Measurements from ENCODE around the gene RBM14. TPM values are rescaled to one million over a fixed set of nuclear protein-coding genes. Genes with fewer than 3 reads are reported as not detected.

Gene RBM14
- polyA plus RNA-seq, 3 donors = 21.9 to 46.7 (median 42.6) TPM

DNA sequence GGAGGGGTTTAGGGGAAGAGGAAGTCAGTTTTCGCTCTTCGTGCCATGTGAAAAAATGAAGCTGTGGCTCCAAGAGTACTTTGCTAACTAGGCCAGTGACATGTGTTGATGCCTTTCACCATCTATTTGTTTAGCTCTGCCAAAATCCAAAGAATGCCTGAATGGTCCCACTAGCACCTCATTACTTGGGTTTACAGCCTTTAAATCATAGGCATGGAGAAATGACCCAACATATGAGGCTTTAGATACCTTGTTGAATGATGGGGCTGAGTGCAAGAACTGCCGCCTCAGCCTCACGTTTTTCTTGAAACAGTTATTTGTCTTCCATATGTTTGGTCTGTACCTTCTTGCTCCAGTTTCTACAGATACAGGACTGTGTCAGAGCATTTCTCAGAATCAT lies 30.4 kb downstream of the RBM14 start:
- no peak overlapping the region for H3K4me3 Mint-ChIP-seq
- H3K9me3 Mint-ChIP-seq = no peaks in the 10 kb centered on the region

DNA sequence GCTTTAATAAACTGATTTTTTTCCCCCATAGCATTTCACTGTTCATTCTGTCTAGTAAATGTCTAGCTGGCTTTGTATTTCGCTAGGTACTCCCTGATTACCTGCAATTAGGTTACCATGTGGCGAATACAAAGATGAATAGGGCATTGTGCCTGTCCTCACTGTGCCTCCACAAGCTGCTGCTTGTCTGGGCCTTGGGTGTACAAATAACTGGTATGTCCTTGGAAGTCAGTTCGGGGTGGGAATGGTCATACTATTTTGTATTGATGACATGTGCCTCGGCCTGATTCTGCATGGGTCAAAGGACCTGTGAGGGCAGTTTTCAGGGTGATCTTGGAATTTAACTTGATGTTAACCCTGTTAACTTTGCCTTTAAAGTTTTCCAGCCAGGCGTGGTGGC lies 33.5 kb downstream of the RBM14 start:
- H3K79me2 ChIP-seq (ENCODE audit: insufficient read depth, low read length) = peaks cover 90% of the 10 kb centered on the region

More for the DNA sequence above, 30.4 kb downstream of the RBM14 start:
- peaks cover 99% of the 10 kb centered on the region for H4K20me1 ChIP-seq (ENCODE audit: insufficient read depth, low read length)
- Mint-ChIP-seq H3K36me3 (peaks cover 76 to 95% of the 10 kb centered on the region in 2 donors), H3K27me3 (ENCODE audit: low read depth in 3 of 3) (no peaks in the 10 kb centered on the region), H3K27ac (peak overlapping the region in 1 of 7 donors; percentile 19), H3K4me1 (peaks cover 35% of the 10 kb centered on the region)
- TF ChIP-seq, protein P1, sequence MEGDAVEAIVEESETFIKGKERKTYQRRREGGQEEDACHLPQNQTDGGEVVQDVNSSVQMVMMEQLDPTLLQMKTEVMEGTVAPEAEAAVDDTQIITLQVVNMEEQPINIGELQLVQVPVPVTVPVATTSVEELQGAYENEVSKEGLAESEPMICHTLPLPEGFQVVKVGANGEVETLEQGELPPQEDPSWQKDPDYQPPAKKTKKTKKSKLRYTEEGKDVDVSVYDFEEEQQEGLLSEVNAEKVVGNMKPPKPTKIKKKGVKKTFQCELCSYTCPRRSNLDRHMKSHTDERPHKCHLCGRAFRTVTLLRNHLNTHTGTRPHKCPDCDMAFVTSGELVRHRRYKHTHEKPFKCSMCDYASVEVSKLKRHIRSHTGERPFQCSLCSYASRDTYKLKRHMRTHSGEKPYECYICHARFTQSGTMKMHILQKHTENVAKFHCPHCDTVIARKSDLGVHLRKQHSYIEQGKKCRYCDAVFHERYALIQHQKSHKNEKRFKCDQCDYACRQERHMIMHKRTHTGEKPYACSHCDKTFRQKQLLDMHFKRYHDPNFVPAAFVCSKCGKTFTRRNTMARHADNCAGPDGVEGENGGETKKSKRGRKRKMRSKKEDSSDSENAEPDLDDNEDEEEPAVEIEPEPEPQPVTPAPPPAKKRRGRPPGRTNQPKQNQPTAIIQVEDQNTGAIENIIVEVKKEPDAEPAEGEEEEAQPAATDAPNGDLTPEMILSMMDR (IDR thresholded peaks at IDR 0.05) = no peak
- no CpG with 5 or more reads among the region's 4 CpGs for WGBS (ENCODE audit: insufficient coverage)
- intact Hi-C loops (cut with micrococcal nuclease) = no loop called here
- H2AFZ ChIP-seq (ENCODE audit: insufficient read depth, low read depth, low read length, poor library complexity, severe bottlenecking) = no peak overlapping the region
- H3K36me3 ChIP-seq (replicated peaks in 1 of 2; ENCODE audit: control insufficient read depth in 1 of 2, insufficient read depth in 2 of 2, low read length in 2 of 2) = peaks cover 71 to 99% of the 10 kb centered on the region in 2 donors
- DNase-seq = no peak
- H3K9me3 ChIP-seq (replicated peaks in 1 of 2; ENCODE audit: control insufficient read depth in 1 of 2, insufficient read depth in 1 of 2, low read length in 2 of 2) = no peaks in the 10 kb centered on the region
- H3K79me2 ChIP-seq (ENCODE audit: insufficient read depth, low read length) = peaks cover 98% of the 10 kb centered on the region
- H3K27ac ChIP-seq (ENCODE audit: low read depth in 1 of 2, low read length in 2 of 2) = peak overlapping the region in 1 of 2 donors; percentile 42
- no peak overlapping the region for H3K9ac ChIP-seq (ENCODE audit: insufficient read depth, low read length, poor library complexity, severe bottlenecking)
- no peaks in the 10 kb centered on the region for H3K27me3 ChIP-seq (ENCODE audit: control insufficient read depth in 2 of 2, insufficient read depth in 2 of 2, low read length in 2 of 2)
- H3K4me3 ChIP-seq (replicated peaks in 1 of 3; ENCODE audit: low read depth in 2 of 3, low read length in 3 of 3) = no peak overlapping the region
- H3K4me1 ChIP-seq (ENCODE audit: control insufficient read depth in 1 of 2, insufficient read depth in 2 of 2, low read length in 2 of 2) = peaks cover 4 to 6% of the 10 kb centered on the region in 2 donors
- H3K4me2 ChIP-seq (replicated peaks; ENCODE audit: extremely low read depth, low read length, poor library complexity, severe bottlenecking) = no peak overlapping the region

More for the DNA sequence above, 33.5 kb downstream of the RBM14 start:
- no peak overlapping the region for H3K4me3 Mint-ChIP-seq
- H2AFZ ChIP-seq (ENCODE audit: insufficient read depth, low read depth, low read length, poor library complexity, severe bottlenecking) = no peak overlapping the region
- H3K27ac Mint-ChIP-seq = peak overlapping the region in 4 of 7 donors; percentile 35 to 48 (median 38)
- peaks cover 91% of the 10 kb centered on the region for H4K20me1 ChIP-seq (ENCODE audit: insufficient read depth, low read length)
- 100% methylated on average over 5 of the region's 5 CpGs for WGBS (ENCODE audit: insufficient coverage)
- TF ChIP-seq, protein P1 (IDR thresholded peaks at IDR 0.05) = no peak
- H3K27me3 ChIP-seq (ENCODE audit: control insufficient read depth in 2 of 2, insufficient read depth in 2 of 2, low read length in 2 of 2) = no peaks in the 10 kb centered on the region
- H3K9me3 ChIP-seq (replicated peaks in 1 of 2; ENCODE audit: control insufficient read depth in 1 of 2, insufficient read depth in 1 of 2, low read length in 2 of 2) = no peaks in the 10 kb centered on the region
- H3K9me3 Mint-ChIP-seq = no peaks in the 10 kb centered on the region
- no peaks in the 10 kb centered on the region for H3K4me1 ChIP-seq (ENCODE audit: control insufficient read depth in 1 of 2, insufficient read depth in 2 of 2, low read length in 2 of 2)
- H3K4me3 ChIP-seq (replicated peaks in 1 of 3; ENCODE audit: low read depth in 2 of 3, low read length in 3 of 3) = no peak overlapping the region
- H3K27me3 Mint-ChIP-seq (ENCODE audit: low read depth in 3 of 3) = peaks cover 0 to 2% (median 0%) of the 10 kb centered on the region in 3 donors
- no peak for DNase-seq
- H3K4me2 ChIP-seq (replicated peaks; ENCODE audit: extremely low read depth, low read length, poor library complexity, severe bottlenecking) = no peak overlapping the region
- H3K36me3 Mint-ChIP-seq = peaks cover 62 to 93% of the 10 kb centered on the region in 2 donors
- H3K36me3 ChIP-seq (replicated peaks in 1 of 2; ENCODE audit: control insufficient read depth in 1 of 2, insufficient read depth in 2 of 2, low read length in 2 of 2) = peaks cover 40 to 86% of the 10 kb centered on the region in 2 donors
- intact Hi-C loops (cut with micrococcal nuclease) = no loop called here
- peaks cover 14% of the 10 kb centered on the region for H3K4me1 Mint-ChIP-seq
- no peak overlapping the region for H3K9ac ChIP-seq (ENCODE audit: insufficient read depth, low read length, poor library complexity, severe bottlenecking)
- no peak overlapping the region for H3K27ac ChIP-seq (ENCODE audit: low read depth in 1 of 2, low read length in 2 of 2)

Data from CD14-positive monocyte (primary cell).